GM23338 (cell line): ENCODE measurements around the gene ZXDC. TPM values are rescaled to one million over a fixed set of nuclear protein-coding genes. Genes with fewer than 3 reads are reported as not detected.

Experiments used
- ATAC-seq: fragments of 200-7000 bp; cut with Tn5 transposase; 3 replicates; pipeline ENCODE4 v1.9.1; 2020
- DNase-seq: peaks from one replicate; pipeline ENCODE4 v3.0.0-alpha.2; 2015; ENCODE audit warnings: low spot score
- H2AFZ ChIP-seq: fragments of 200-600 bp; sonication (generic); 2 replicates; pipeline ENCODE4 v1.8.0; 2016; ENCODE audit warnings: antibody characterized with exemption, mild to moderate bottlenecking, moderate library complexity
- H3F3A ChIP-seq: fragments of 200-600 bp; sonication (generic); replicated peaks from 2 replicates; pipeline ENCODE4 v1.8.0; 2017; ENCODE audit warnings: antibody characterized with exemption, mixed run types, low read depth
- H3K27ac ChIP-seq: fragments of 200-600 bp; sonication (generic); 2 replicates; pipeline ENCODE4 v1.6.1; 2016; ENCODE audit warnings: low read depth
- H3K27me3 ChIP-seq: fragments of 200-600 bp; sonication (generic); 2 replicates; pipeline ENCODE4 v1.8.0; 2016; ENCODE audit warnings: mild to moderate bottlenecking, mixed run types, moderate library complexity; ENCODE audit not compliant: insufficient read depth
- H3K36me3 ChIP-seq: fragments of 200-600 bp; sonication (generic); 2 replicates; pipeline ENCODE4 v1.8.0; 2016; ENCODE audit warnings: mild to moderate bottlenecking; ENCODE audit not compliant: insufficient read depth
- H3K4me1 ChIP-seq: fragments of 200-600 bp; sonication (generic); 2 replicates; pipeline ENCODE4 v1.8.0; 2016; ENCODE audit warnings: mild to moderate bottlenecking, moderate library complexity; ENCODE audit not compliant: insufficient read depth
- H3K4me2 ChIP-seq: fragments of 200-600 bp; sonication (generic); 2 replicates; pipeline ENCODE4 v1.7.1; 2017; ENCODE audit warnings: mixed run types
- H3K4me3 ChIP-seq: fragments of 200-600 bp; sonication (generic); 2 replicates; pipeline ENCODE4 v1.6.1; 2016; ENCODE audit warnings: mixed run types
- H3K79me2 ChIP-seq: fragments of 200-600 bp; sonication (generic); replicated peaks from 2 replicates; pipeline ENCODE4 v1.8.0; 2017; ENCODE audit warnings: mild to moderate bottlenecking; ENCODE audit not compliant: insufficient read depth
- H3K9me2 ChIP-seq: fragments of 200-600 bp; sonication (generic); 2 replicates; pipeline ENCODE4 v1.8.0; 2017; ENCODE audit not compliant: insufficient read depth
- H4K20me1 ChIP-seq: fragments of 200-600 bp; sonication (generic); replicated peaks from 2 replicates; pipeline ENCODE4 v1.8.0; 2017; ENCODE audit warnings: mild to moderate bottlenecking; ENCODE audit not compliant: insufficient read depth
- H3K27ac Mint-ChIP-seq: 2 replicates; pipeline ENCODE4 v1.8.0; 2020; ENCODE audit warnings: inconsistent platforms, mild to moderate bottlenecking, moderate library complexity, mixed read lengths
- H3K27me3 Mint-ChIP-seq: 3 replicates; pipeline ENCODE4 v1.8.0; 2022; ENCODE audit warnings: low read depth, mild to moderate bottlenecking, moderate library complexity, mixed read lengths, inconsistent platforms; ENCODE audit not compliant: insufficient read depth, poor library complexity
- H3K36me3 Mint-ChIP-seq: 3 replicates; pipeline ENCODE4 v1.8.0; 2021; ENCODE audit warnings: low read depth, mild to moderate bottlenecking, inconsistent platforms, moderate library complexity, mixed read lengths
- H3K4me1 Mint-ChIP-seq: 3 replicates; pipeline ENCODE4 v1.8.0; 2020; ENCODE audit warnings: mild to moderate bottlenecking, inconsistent platforms, mixed read lengths
- H3K4me3 Mint-ChIP-seq: 3 replicates; pipeline ENCODE4 v1.8.0; 2021; ENCODE audit warnings: moderate library complexity, mild to moderate bottlenecking, inconsistent platforms, mixed read lengths
- H3K9me3 Mint-ChIP-seq: 3 replicates; pipeline ENCODE4 v1.8.0; 2020; ENCODE audit warnings: moderate library complexity, mild to moderate bottlenecking, inconsistent platforms, mixed read lengths
- CREB1 ChIP-seq: fragments of 250-450 bp; sonication (Bioruptor Pico); IDR thresholded peaks from 2 replicates; pipeline ENCODE4 v1.5.0; 2020; ENCODE audit warnings: low read depth, mild to moderate bottlenecking, moderate library complexity
- CTCF ChIP-seq, 2 experiments: fragments of 200-600 bp in 1 of 2; sonication (generic) in 1 of 2; conservative IDR thresholded peaks; 2 replicates each; pipeline versions ENCODE4 v1.5.1 to v1.6.1; 2016 to 2017; ENCODE audit warnings: antibody characterized with exemption in 2 of 2, low read depth in 2 of 2, mild to moderate bottlenecking in 2 of 2, moderate library complexity in 1 of 2
- EZH2 ChIP-seq: fragments of 200-600 bp; sonication (generic); IDR thresholded peaks from one replicate; pipeline ENCODE4 v1.8.0; 2017; ENCODE audit warnings: antibody characterized with exemption, mild to moderate bottlenecking, low read depth; ENCODE audit not compliant: unreplicated experiment
- EZH2phosphoT487 ChIP-seq: fragments of 200-600 bp; sonication (generic); IDR thresholded peaks from one replicate; pipeline ENCODE4 v1.8.1; 2018; ENCODE audit warnings: antibody characterized with exemption; ENCODE audit not compliant: unreplicated experiment
- JUNB ChIP-seq: IDR thresholded peaks from one replicate; pipeline ENCODE4 v1.6.1; 2016; ENCODE audit warnings: antibody characterized with exemption; ENCODE audit not compliant: unreplicated experiment
- NANOG ChIP-seq: IDR thresholded peaks from 2 replicates; pipeline ENCODE4 v1.6.1; 2016; ENCODE audit warnings: antibody characterized with exemption, borderline replicate concordance
- REST ChIP-seq: IDR thresholded peaks from one replicate; pipeline ENCODE4 v1.6.1; 2018; ENCODE audit warnings: antibody characterized with exemption; ENCODE audit not compliant: unreplicated experiment
- ZNF114 ChIP-seq: fragments of 250-450 bp; sonication (Bioruptor Pico); IDR thresholded peaks from 2 replicates; pipeline ENCODE4 v1.5.0; 2020; ENCODE audit warnings: mild to moderate bottlenecking, moderate library complexity
- ZNF462 ChIP-seq: fragments of 250-450 bp; sonication (Bioruptor Pico); IDR thresholded peaks from 2 replicates; pipeline ENCODE4 v1.5.0; 2020; ENCODE audit warnings: mild to moderate bottlenecking, moderate library complexity
- polyA plus RNA-seq: library from polyadenylated mRNA; unstranded; fragments of >200 nt; fragmentation: Nextera tagmentation; extraction: Ambion mirVana; gene quantifications from 2 replicates; pipeline ENCODE4 v1.2.1, GENCODE V29; 2016
- total RNA-seq: library from RNA; depleted of rRNA; stranded (reverse); fragments of >200 nt; shearing (Covaris generic); gene quantifications from 2 replicates; pipeline ENCODE4 v1.2.3, GENCODE V29; 2014

The ZXDC gene
- total and polyA plus RNA-seq, 2 experiments from 2014 or later = 5.7 to 45.1 TPM

- TF ChIP-seq NANOG (no peak), CREB1 (CRISPR knock-in tag) (no peak), REST (no peak), EZH2 (no peak), CTCF (conservative IDR thresholded peaks at IDR 0.05; ENCODE audit: low read depth in 2 of 2) (no peak)
- ATAC-seq (no peak), DNase-seq (no peak)
- no peaks in the 10 kb centered on the region for H3K9me3 Mint-ChIP-seq
- H2AFZ ChIP-seq = no peak overlapping the region
- H3F3A ChIP-seq = no peaks in the 10 kb centered on the region
- H3K4me2 ChIP-seq = no peak overlapping the region
- peaks cover 50% of the 10 kb centered on the region for H3K36me3 ChIP-seq
- peaks cover 80% of the 10 kb centered on the region for H3K36me3 Mint-ChIP-seq
- H4K20me1 ChIP-seq = peaks cover 40% of the 10 kb centered on the region
- H3K27me3 ChIP-seq = no peaks in the 10 kb centered on the region
- peaks cover 6% of the 10 kb centered on the region for H3K27me3 Mint-ChIP-seq
- no peak overlapping the region for H3K27ac Mint-ChIP-seq
- no peaks in the 10 kb centered on the region for H3K9me2 ChIP-seq
- no peak overlapping the region for H3K4me3 ChIP-seq
- H3K79me2 ChIP-seq = peaks cover 54% of the 10 kb centered on the region
- peak overlapping the region; percentile 39; the same call in 1 of the 2 replicates for H3K27ac ChIP-seq
- no peak overlapping the region for H3K4me3 Mint-ChIP-seq
- no peaks in the 10 kb centered on the region for H3K4me1 ChIP-seq
- H3K4me1 Mint-ChIP-seq = peaks cover under 1% of the 10 kb centered on the region; the same call in 2 of the 3 replicates
These were observed 8.6 kb downstream of the ZXDC start for GRCh38 chr3:126466886-126467610.

GRCh38 chr3:126465928-126466544 is 9.7 kb downstream of the ZXDC start:
- no peaks in the 10 kb centered on the region for H3K27me3 ChIP-seq
- ATAC-seq (no peak), DNase-seq (no peak)
- no peaks in the 10 kb centered on the region for H3F3A ChIP-seq
- H3K4me1 Mint-ChIP-seq = no peaks in the 10 kb centered on the region
- peaks cover 44% of the 10 kb centered on the region for H3K79me2 ChIP-seq
- no peaks in the 10 kb centered on the region for H3K4me1 ChIP-seq
- no peak overlapping the region for H3K4me3 Mint-ChIP-seq
- no peaks in the 10 kb centered on the region for H3K9me3 Mint-ChIP-seq
- H3K27me3 Mint-ChIP-seq = peaks cover 9% of the 10 kb centered on the region
- H3K27ac ChIP-seq = no peak overlapping the region
- peaks cover 83% of the 10 kb centered on the region for H3K36me3 Mint-ChIP-seq
- H3K27ac Mint-ChIP-seq = no peak overlapping the region
- no peak overlapping the region for H3K4me3 ChIP-seq
- H3K4me2 ChIP-seq = no peak overlapping the region
- H2AFZ ChIP-seq = no peak overlapping the region
- no peaks in the 10 kb centered on the region for H3K9me2 ChIP-seq
- H4K20me1 ChIP-seq = peaks cover 30% of the 10 kb centered on the region
- peaks cover 48% of the 10 kb centered on the region for H3K36me3 ChIP-seq
- no peak for TF ChIP-seq JUNB
- TF ChIP-seq ZNF462 (CRISPR knock-in tag) = no peak
- TF ChIP-seq EZH2phosphoT487 = no peak
- no peak for TF ChIP-seq ZNF114 (CRISPR knock-in tag)
